Peyer's patch (tissue), 4 donors: ENCODE data around the gene SSX2IP. TPM values are rescaled to one million over a fixed set of nuclear protein-coding genes. Genes with fewer than 3 reads are reported as not detected.
A peak's percentile ranks its signal among the peaks of the same experiment; 100 is the strongest.

Experiments
- DNase-seq, 3 donors: peaks; one replicate each; pipeline ENCODE4 v3.0.0-alpha.2; 2017 to 2019
- H3K27ac ChIP-seq, 4 donors: fragments of 200-600 bp; sonication (generic); one replicate each; pipeline ENCODE4 v1.5.1; 2016 to 2019
- H3K27me3 ChIP-seq, 2 donors: fragments of 200-600 bp; sonication (generic); one replicate each; pipeline ENCODE4 v1.5.1; 2019
- H3K36me3 ChIP-seq, 3 donors: fragments of 200-600 bp; sonication (generic); one replicate each; pipeline ENCODE4 v1.5.1; 2016 to 2019
- H3K4me1 ChIP-seq, 4 donors: fragments of 200-600 bp; sonication (generic); one replicate each; pipeline ENCODE4 v1.5.1; 2016 to 2019
- H3K4me3 ChIP-seq, 4 donors: fragments of 200-600 bp; sonication (generic); 1 replicate in 3 of 4; 2 replicates in 1 of 4; pipeline ENCODE4 v1.5.1; 2016 to 2019; ENCODE audit warnings: mild to moderate bottlenecking in 1 of 4
- H3K9me3 ChIP-seq, 4 donors: fragments of 200-600 bp; sonication (generic); one replicate each; pipeline ENCODE4 v1.5.1; 2016 to 2019; ENCODE audit warnings: mild to moderate bottlenecking in 1 of 4
- CTCF ChIP-seq, 6 experiments: fragments of 450-650 bp in 4 of 6; fragments of 200-600 bp in 2 of 6; sonication (generic) in 1 of 6; IDR thresholded peaks; one replicate each; pipeline ENCODE4 v1.5.1; 2017 to 2019; ENCODE audit warnings: antibody characterized with exemption in 6 of 6, mild to moderate bottlenecking in 3 of 6, moderate library complexity in 1 of 6
- POLR2A ChIP-seq, 2 donors: fragments of 450-650 bp; IDR thresholded peaks; one replicate each; pipeline ENCODE4 v1.5.1; 2017; ENCODE audit warnings: antibody characterized with exemption in 2 of 2, mild to moderate bottlenecking in 2 of 2, moderate library complexity in 2 of 2
- total RNA-seq, 4 donors: library from RNA; depleted of rRNA; stranded (reverse); fragments of >200 nt; gene quantifications; one replicate each; pipeline ENCODE4 v1.1.0, GENCODE V29; 2016

Gene SSX2IP
- total RNA-seq, 4 donors from 2014 or later, result 10.7 to 20.6 (median 11.7) TPM

GRCh38 chr1:84632673-84633434 lies 57.4 kb downstream of the SSX2IP start:
- Histone ChIP-seq H3K4me3 (no peak overlapping the region), H3K27ac (peak overlapping the region in 3 of 4 donors; percentile 42 to 84 (median 68)), H3K4me1 (peaks cover 0 to 8% (median 1%) of the 10 kb centered on the region in 4 donors), H3K36me3 (no peaks in the 10 kb centered on the region), H3K9me3 (no peaks in the 10 kb centered on the region), H3K27me3 (no peaks in the 10 kb centered on the region)
- DNase-seq, result peak in 1 of 3 donors; percentile 52
- TF ChIP-seq CTCF (IDR thresholded peaks at IDR 0.05), result peak in 1 of 6 experiments; percentile 4
- TF ChIP-seq POLR2A (IDR thresholded peaks at IDR 0.05), result peak in 1 of 2 donors; percentile 45

- no peaks in the 10 kb centered on the region for H3K36me3 ChIP-seq
- H3K4me1 ChIP-seq, result peaks cover 0 to 8% (median 1%) of the 10 kb centered on the region in 4 donors
- no peaks in the 10 kb centered on the region for H3K27me3 ChIP-seq
- H3K4me3 ChIP-seq, result no peak overlapping the region
- no peaks in the 10 kb centered on the region for H3K9me3 ChIP-seq
- TF ChIP-seq CTCF (IDR thresholded peaks at IDR 0.05) (no peak), POLR2A (IDR thresholded peaks at IDR 0.05) (no peak)
- peak overlapping the region in 3 of 4 donors; percentile 19 to 84 (median 68) for H3K27ac ChIP-seq
- no peak for DNase-seq
Measured at GRCh38 chr1:84632137-84632536, 58.1 kb downstream of the SSX2IP start.

GRCh38 chr1:84624876-84625275 lies 65.4 kb downstream of the SSX2IP start:
- Histone ChIP-seq H3K27me3 (no peaks in the 10 kb centered on the region), H3K4me1 (no peaks in the 10 kb centered on the region), H3K9me3 (no peaks in the 10 kb centered on the region), H3K4me3 (no peak overlapping the region), H3K36me3 (no peaks in the 10 kb centered on the region), H3K27ac (no peak overlapping the region)
- TF ChIP-seq POLR2A (IDR thresholded peaks at IDR 0.05), result no peak
- no peak for TF ChIP-seq CTCF (IDR thresholded peaks at IDR 0.05)
- DNase-seq, result no peak

- H3K27me3 ChIP-seq, result no peaks in the 10 kb centered on the region
- no peaks in the 10 kb centered on the region for H3K9me3 ChIP-seq
- no peak for DNase-seq
- no peaks in the 10 kb centered on the region for H3K4me1 ChIP-seq
- no peaks in the 10 kb centered on the region for H3K36me3 ChIP-seq
- no peak overlapping the region for H3K27ac ChIP-seq
- TF ChIP-seq CTCF (IDR thresholded peaks at IDR 0.05) (no peak), POLR2A (IDR thresholded peaks at IDR 0.05) (no peak)
- H3K4me3 ChIP-seq, result no peak overlapping the region
Measured at GRCh38 chr1:84621553-84621952, 68.7 kb downstream of the SSX2IP start.

- Histone ChIP-seq H3K4me1 (no peaks in the 10 kb centered on the region), H3K9me3 (no peaks in the 10 kb centered on the region), H3K27me3 (no peaks in the 10 kb centered on the region), H3K36me3 (no peaks in the 10 kb centered on the region), H3K4me3 (peak overlapping the region; percentile 52 to 64 (median 60)), H3K27ac (peak overlapping the region; percentile 26 to 67 (median 50))
- DNase-seq, result peak; percentile 66 to 88 (median 88)
- peak in 1 of 2 donors; percentile 12 for TF ChIP-seq POLR2A (IDR thresholded peaks at IDR 0.05)
- peak; percentile 33 to 98 (median 92) for TF ChIP-seq CTCF (IDR thresholded peaks at IDR 0.05)
Measured at GRCh38 chr1:84620720-84621313, 69.4 kb downstream of the SSX2IP start.
